HG03457 (cell line): ENCODE data around the gene TM4SF5.

Source experiments
- ATAC-seq: cut with Tn5 transposase; IDR thresholded peaks from one replicate; pipeline ENCODE4 v1.9.1; 2021; ENCODE audit warnings: moderate number of reproducible peaks; ENCODE audit not compliant: unreplicated experiment

The TM4SF5 gene, protein sequence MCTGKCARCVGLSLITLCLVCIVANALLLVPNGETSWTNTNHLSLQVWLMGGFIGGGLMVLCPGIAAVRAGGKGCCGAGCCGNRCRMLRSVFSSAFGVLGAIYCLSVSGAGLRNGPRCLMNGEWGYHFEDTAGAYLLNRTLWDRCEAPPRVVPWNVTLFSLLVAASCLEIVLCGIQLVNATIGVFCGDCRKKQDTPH

DNA sequence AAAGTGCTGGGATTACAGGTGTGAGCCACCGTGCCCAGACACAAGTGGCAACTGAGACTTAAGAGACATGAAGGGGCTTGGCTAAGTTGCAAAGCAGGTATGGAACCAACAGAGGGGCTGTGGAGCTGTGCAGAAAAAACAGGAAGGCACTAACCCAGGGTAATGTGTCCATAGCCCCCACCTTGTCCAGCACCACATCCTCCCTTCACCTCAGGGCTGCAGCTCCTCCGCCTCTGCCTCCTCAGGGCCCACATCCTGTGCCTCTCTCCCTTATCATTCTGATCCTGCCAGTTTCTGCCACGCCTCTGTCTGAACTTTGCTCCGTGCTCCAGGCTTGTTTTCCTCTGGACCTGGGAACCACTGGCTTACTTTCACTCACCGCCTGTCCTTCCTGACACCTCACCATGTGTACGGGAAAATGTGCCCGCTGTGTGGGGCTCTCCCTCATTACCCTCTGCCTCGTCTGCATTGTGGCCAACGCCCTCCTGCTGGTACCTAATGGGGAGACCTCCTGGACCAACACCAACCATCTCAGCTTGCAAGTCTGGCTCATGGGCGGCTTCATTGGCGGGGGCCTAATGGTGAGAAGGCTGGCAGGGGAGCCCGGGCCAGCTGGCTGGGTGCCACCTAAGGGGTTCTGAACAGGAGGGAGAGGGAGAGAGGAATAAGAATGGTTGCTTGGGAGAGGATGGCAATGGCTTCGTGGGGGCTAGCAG, at the start of gene TM4SF5:
TSS of gene TM4SF5 (plus strand) at position 368 of the 716 bp plus-strand sequence. CDS start at position 405, 37 bp downstream.
- no peak for ATAC-seq

DNA sequence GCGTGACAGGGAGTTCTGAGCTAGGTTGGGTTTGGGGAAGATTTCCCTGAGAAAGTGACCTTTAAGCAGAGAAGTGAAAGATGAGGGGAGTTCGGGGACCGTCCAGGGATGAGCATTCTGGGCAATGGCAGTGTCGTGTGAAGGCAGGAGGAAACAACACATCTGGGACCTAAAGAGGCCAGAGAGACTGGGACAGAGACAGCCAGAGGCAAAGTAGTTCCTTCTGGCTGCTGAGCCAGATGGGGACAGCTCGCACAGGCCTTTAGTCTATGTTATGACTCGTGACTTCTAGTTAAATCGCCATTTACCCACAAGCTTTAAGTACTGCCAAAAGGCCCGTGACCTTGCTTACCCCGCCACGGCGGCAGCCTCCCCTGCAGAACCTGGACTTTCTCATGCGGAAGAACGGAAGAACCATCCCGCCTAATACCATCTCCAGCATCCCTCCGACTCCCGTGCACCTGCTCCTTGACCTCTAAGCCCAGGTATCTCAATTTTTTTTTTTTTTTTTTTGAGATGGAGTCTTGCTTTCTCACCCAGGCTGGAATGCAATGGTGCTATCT, 48.9 kb upstream of the TM4SF5 start:
- no peak for ATAC-seq

DNA sequence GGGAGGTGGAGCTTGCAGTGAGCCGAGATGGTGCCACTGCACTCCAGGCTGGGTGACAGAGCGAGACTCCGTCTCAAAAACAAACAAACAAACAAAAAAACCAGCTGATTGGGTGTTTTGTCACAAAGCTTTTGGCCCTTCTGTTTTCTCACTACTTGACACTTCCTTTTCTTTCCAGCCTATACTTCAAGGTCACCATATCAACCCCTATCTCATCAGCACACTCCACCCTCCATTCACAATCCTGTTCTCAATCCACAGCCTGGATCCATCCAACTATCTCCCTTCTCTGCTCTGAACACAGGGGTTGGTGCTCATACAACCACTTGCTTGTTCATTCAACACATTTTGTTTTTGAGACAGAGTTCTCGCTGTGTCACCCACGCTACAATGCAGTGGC, 47.0 kb upstream of the TM4SF5 start:
- ATAC-seq = no peak

DNA sequence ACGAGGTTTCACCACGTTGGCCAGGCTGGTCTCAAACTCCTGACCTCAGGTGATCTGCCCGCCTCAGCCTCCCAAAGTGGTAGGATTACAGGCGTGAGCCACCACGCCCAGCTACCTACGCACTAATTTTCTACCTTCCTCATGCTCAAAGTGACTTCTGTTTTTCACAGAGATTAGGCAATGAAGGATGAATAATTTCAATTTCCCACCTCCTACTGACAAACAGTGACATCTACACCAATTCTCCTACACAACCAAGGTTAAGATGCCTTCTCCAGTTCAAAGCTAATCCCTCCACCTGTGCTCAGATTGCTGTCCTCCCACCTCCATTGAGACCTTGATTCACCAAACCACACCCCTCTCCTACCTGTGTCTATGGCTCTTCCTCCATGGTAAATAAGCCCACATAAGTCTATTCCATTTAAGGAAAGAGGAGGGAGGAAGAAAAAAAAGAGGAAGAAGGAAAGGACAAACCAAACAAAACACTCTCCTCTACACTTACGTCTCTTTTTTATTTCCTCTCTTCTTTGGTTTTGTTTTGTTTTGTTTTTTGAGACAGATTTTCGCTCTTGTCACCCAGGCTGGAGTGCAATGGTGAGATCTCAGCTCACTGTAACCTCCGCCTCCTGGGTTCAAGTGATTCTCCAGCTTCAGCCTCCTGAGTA, 45.9 kb upstream of the TM4SF5 start:
- no peak for ATAC-seq

DNA sequence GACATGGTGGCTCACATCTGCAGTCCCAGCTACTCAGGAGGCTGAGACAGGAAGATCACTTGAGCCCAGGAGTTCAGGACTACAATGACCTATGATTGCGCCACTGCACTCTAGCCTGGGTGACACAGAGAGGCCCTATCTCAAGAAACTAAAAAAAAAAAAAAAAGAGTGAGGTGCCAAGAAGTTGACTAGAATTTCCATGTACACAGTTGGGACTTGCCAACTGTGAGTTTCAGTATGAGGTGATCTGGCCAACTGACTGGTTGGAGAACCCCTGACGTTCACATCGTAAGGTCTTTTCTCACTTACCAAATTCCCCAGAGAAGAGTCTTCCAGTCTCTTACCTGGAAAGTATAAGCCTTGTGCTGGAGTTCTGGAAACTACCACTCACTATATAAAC, 43.6 kb upstream of the TM4SF5 start:
- ATAC-seq = no peak

DNA sequence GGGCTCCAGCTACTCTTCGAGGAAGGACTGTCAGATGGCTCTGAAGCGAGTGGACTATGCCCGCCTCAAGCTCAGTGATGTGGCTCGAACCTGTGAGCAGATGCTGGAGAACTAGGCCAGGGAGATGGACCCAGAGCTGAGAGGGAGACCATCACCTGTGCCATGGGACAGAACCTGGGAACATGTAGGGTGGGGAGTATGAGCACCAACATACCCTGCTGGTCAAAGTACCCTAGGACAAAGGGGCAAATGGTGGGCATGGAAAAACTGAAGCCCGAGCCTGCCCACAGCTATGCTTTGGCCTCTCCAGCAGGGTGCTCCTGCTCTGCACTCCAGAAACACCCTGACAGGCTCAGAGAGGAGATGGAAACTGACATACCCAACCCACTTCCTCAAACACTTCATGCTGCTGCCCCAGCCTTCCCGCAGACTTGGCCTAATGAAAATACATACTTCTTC, 38.6 kb upstream of the TM4SF5 start:
- ATAC-seq = no peak

DNA sequence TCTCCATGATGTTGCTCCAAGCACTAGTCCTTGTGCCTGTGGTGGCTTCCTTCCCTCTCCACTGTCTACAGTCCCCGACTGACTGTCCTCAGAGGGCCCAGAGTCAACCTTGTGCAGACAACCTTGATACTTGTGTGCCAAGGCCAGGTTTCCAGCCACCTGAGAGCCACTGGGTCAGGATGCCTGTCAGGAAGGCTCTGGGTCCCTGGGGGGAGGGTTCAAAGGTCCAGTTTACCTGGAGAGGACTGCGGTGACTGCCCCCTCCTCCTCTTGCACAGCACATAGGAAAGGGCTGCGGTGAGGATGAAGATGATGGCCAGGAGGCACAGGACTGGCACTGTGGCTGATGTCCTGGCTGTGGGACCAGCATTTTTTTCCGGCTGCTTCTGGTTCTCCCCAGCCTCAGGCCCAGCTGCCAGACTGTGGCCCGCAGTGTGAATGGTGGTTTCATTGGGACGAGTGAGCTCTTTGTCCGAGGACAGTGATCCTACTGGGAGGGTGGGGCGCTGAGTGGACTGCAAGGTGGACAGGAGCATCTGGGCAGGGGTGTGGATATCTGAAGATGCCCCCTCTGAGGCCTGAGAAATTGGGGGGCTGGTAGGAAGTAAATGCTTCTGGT, 36.7 kb upstream of the TM4SF5 start:
- ATAC-seq = no peak

DNA sequence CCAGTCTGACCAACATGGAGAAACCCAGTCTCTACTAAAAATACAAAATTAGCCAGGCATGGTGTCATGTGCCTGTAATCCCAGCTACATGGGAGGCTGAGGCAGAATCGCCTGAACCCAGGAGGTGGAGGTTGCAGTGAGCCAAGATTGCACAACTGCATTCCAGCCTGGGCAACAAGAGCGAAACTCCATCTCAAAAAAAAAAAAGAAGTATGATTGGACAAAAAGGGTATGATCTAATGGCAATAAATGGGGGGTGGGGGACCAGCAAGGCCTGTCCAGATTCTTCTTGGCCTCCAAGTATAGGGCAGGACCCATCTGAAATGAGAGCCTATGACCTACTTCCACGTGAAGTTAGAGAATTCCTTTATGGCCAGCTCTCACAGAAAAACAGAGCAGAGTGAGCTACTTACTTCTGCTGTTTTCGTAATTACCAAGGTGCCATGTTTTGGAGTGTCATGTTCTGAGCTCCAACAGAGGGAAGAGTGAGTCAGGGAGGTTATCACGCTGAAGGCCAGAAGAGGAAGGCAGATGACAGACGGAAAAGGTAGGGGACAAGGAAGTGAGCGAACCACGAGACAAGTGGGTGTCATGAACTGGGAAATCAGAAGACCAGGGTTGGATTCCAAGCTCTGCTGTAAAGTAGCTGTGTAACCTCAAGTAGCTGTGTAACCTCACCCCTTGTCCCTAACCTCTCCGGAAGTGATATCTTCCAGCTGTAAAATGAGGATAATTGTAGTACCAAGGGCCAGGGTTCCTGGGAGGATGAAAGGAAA, 35.6 kb upstream of the TM4SF5 start:
- no peak for ATAC-seq

DNA sequence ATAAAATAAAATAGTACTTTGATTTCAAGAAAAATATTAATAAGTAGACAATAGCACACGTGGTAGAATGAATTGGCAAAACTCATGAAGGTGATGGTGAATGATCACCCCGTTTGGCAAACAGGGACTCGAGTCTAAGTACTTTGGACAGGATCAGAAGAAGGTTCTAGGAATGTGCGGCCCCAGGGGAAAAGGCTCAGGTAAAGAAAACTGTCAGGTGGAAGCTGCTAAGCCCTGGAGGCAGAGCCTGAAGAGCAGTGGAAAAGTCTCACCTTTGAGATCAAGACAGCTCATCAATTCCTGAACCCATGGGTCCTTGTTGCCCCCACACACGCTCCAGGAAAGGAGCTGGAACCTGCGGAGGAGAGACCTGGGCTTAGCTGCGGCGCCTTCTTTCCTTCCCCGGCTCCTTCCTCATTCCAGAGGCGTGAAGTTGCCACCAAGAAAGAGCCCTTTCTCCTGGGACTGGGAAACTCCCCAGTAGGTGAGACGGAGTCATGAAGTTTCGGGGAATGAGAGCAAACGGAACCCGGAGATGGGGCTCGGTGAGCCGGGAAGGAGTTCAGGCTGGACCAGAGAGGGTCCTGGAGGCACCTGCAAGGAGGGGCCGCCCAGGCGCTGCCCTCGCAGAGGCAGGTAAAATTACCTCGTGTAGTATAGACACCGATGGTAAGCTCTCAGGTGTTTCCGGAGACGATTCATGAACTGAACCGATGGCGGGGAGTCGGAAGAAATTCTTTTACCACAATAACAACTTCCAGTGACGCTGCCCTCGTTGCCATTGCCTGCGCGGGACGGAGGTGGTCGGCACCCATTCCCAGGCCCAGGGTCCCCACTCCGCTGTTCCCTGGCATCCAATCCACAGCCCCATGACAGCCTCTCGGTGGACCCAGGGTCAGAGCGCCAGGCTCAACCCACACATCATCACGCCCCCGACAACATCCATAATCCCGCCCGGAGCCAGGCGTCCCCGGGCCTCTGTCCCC, 33.3 kb upstream of the TM4SF5 start:
- no peak for ATAC-seq

DNA sequence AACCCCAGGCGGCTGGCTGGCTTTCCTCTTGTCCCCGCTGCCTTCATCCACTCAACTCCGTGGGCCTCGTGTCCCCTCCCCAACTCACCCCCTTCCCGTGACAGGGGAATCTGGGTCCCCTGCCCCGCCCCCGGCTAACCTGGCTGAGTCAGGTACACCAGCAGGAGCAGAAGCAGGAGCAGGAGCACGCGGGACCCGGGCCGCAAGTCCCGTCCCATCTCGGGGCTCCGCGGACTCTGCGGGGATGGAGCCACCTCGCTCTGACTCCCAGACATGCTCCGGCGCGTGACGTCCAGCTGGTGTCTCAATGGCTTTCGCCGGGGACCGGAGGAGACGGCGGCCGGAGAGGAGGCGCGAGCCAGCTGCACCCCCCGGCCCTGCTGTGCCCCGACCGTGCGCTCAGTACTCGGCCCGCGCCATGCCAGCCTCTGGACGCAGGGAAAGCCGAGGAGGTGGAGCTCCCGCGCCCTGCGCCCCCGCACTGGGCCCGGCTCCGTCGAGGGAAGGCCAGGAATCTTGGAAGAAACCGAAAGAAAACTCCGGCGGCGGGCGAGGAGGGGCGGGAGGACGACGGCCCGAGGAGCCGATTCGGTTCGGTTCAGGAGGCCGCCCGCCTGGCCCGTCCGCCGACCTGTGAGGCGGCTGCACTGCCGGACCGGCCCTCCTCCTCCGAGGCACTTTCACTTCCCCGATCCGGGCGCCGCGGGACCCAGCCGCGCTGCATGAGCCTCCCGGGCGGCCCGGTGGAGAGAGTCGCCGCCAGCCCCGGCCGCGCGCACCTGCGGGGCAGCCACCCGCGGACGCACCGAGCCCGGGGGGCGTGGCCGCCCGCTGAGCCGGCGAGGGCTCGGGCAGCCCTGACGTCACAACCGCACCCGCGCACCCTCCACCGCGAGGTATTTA, 32.3 kb upstream of the TM4SF5 start, which contains the start of the genes CXCL16 and ZMYND15:
TSS of gene CXCL16 (minus strand) at position 807 of the 903 bp plus-strand sequence. CDS start at position 218, 589 bp downstream.
TSS of gene ZMYND15 (plus strand) at position 712 of the 903 bp plus-strand sequence. CDS start 716 bp downstream, outside the sequence.
- no peak for ATAC-seq

DNA sequence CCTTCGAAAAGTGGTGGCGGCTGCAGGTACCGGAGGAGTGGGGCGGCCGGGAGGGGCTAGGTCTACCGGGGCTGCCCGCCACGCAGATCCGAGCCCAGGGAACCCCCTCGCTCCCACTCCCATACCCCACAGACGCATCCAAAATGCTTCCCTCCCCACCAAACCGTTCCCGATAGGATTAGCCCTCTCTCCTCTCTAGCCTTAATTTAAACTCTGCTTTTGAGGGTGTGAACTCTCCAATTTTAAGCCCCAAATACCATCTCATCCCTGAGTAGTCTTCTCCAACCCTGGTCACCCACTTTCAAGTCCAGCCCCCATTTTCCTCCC, 31.7 kb upstream of the TM4SF5 start:
- no peak for ATAC-seq

DNA sequence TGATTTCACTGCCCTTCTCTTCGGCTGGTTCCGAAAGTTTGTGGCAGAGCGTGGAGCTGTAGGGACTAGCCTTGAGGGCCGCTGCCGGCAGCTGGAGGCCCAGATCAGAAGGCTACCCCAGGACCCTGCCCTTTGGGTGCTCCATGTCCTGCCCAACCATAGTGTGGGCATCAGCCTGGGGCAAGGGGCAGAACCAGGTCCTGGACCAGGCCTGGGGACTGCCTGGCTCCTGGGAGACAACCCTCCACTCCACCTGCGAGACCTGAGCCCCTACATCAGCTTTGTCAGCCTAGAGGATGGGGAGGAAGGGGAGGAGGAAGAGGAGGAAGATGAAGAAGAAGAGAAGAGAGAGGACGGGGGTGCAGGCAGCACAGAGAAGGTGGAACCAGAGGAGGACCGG, 31.1 kb upstream of the TM4SF5 start:
- no peak for ATAC-seq

DNA sequence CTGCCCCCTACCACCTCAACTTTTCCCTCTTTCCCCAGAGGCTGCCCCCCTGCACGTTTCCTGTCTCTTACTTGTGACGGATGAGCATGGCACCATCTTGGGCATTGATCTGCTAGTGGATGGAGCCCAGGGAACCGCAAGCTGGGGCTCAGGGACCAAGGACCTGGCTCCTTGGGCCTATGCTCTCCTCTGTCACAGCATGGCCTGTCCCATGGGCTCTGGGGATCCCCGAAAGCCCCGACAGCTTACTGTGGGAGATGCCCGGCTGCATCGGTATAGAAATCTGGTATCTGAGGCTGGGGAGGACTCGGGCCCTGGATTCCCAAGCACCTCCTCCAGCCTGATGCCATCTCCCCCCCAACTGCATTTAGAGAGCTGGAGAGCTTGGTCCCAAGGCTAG, 30.1 kb upstream of the TM4SF5 start:
- ATAC-seq = no peak

DNA sequence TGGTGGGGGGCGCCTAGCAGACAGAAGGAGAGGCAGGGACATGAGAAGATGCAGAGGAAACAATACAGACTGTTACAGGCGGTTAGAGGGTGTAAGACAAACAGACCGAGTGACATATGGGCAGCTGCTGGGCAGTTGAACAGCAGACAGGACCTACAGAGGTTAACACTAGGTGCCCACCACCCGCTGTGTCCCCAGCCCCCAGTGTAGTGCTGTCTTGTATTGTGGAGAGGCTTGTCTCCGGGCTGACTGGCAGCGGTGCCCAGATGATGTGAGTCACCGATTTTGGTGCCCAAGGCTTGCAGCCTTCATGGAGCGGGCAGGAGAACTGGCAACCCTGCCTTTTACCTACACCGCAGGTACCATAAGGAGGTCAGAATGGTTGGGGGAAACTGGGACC, 29.6 kb upstream of the TM4SF5 start:
- no peak for ATAC-seq

DNA sequence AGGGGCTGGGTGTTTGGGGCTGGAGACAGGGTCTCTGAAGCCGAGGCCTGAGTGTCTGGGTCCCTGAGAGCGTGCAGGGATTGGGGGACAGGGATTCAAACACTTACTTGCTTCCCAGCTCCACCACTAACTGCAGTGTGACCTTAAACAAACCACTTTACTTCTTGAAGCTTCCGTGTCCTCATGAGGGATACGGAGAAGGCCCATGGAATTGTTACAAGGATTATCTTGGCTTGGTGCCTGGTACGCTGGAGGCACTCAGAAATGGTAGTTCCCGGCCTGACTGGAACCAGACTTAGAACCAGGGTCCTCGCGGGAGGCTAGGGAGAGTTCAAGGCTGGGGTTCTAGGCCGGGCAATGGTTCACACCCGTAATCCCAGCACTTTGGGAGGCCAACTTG, 29.1 kb upstream of the TM4SF5 start:
- no peak for ATAC-seq

DNA sequence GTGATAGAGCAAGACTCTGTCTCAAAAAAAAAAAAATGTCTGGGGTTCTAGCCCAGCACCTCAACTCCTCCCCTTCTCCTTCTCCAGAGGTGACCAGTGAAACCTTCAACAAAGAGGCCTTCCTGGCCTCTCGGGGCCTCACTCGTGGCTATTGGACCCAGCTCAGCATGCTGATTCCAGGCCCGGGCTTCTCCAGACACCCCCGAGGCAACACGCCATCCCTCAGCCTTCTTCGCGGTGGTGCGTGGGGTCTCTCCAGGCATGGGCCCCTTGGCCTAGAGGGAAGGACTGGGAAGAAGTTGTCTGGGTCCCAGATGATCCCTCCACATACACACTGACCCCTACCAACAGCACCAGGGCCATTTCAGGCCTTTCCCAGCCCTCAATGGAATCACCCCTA, 28.5 kb upstream of the TM4SF5 start:
- ATAC-seq = no peak

DNA sequence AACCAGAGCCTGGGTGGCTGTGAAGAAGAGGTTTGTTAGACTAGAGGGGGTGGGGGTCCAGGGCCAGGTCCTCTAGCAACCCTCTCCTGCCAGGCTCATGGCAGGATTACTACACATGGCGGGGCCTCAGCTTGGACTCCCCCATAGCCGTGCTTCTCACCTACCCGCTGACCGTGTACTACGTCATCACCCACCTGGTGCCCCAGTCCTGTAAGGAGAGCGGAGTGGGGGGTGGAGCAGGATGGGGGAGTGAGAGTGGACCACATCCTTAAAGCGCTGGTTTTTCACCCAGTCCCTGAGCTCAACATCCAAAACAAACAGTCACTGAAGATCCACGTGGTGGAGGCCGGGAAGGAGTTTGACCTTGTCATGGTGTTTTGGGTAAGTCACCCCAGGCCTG, 27.8 kb upstream of the TM4SF5 start:
- no peak for ATAC-seq
